MG63 (cell line): ENCODE measurements around the gene FSTL4. TPM values are rescaled to one million over a fixed set of nuclear protein-coding genes. Genes with fewer than 3 reads are reported as not detected.

Source experiments
- DNase-seq: peaks from one replicate; pipeline ENCODE4 v3.0.0-alpha.2; 2020
- H3K27me3 ChIP-seq: fragments of 250-450 bp; sonication (Bioruptor Pico); 2 replicates; pipeline ENCODE4 v1.5.1; 2020; ENCODE audit warnings: mild to moderate bottlenecking, moderate library complexity
- H3K36me3 ChIP-seq: fragments of 250-450 bp; sonication (Bioruptor Pico); 2 replicates; pipeline ENCODE4 v1.5.1; 2020; ENCODE audit warnings: mild to moderate bottlenecking, moderate library complexity
- H3K4me3 ChIP-seq: fragments of 250-450 bp; sonication (Bioruptor Pico); 2 replicates; pipeline ENCODE4 v1.5.1; 2020; ENCODE audit warnings: mild to moderate bottlenecking, moderate library complexity
- H3K9me3 ChIP-seq: fragments of 250-450 bp; sonication (Bioruptor Pico); 2 replicates; pipeline ENCODE4 v1.5.1; 2020; ENCODE audit warnings: mild to moderate bottlenecking, moderate library complexity
- total RNA-seq: library from RNA; depleted of rRNA; stranded (reverse); fragments of >200 nt; shearing (Covaris generic); gene quantifications from 2 replicates; pipeline ENCODE4 v1.2.3, GENCODE V29; 2014; ENCODE audit warnings: low replicate concordance

FSTL4 gene
- total RNA-seq, 1 experiment from 2014 or later, result not detected

GRCh38 chr5:133425764-133426163 is 186.6 kb downstream of the FSTL4 start:
- H3K4me3 ChIP-seq, result no peak overlapping the region
- no peaks in the 10 kb centered on the region for H3K36me3 ChIP-seq
- no peak for DNase-seq
- peaks cover 17% of the 10 kb centered on the region for H3K27me3 ChIP-seq
- no peaks in the 10 kb centered on the region for H3K9me3 ChIP-seq

GRCh38 chr5:133425222-133425621 is 187.1 kb downstream of the FSTL4 start:
- no peak for DNase-seq
- H3K27me3 ChIP-seq, result peaks cover 12% of the 10 kb centered on the region
- H3K9me3 ChIP-seq, result no peaks in the 10 kb centered on the region
- no peak overlapping the region for H3K4me3 ChIP-seq
- H3K36me3 ChIP-seq, result no peaks in the 10 kb centered on the region

- peak; percentile 65 for DNase-seq
- no peaks in the 10 kb centered on the region for H3K9me3 ChIP-seq
Observed at GRCh38 chr5:133423618-133424282, 188.6 kb downstream of the FSTL4 start.

GRCh38 chr5:133423011-133423617 is 189.2 kb downstream of the FSTL4 start:
- Histone ChIP-seq H3K4me3 (no peak overlapping the region), H3K9me3 (no peaks in the 10 kb centered on the region), H3K27me3 (peaks cover 5% of the 10 kb centered on the region; the same call in 1 of the 2 replicates), H3K36me3 (no peaks in the 10 kb centered on the region)
- DNase-seq, result no peak

More at GRCh38 chr5:133423618-133424282, 188.6 kb downstream of the FSTL4 start:
- Histone ChIP-seq H3K36me3 (no peaks in the 10 kb centered on the region), H3K27me3 (peaks cover 3% of the 10 kb centered on the region; the same call in 1 of the 2 replicates), H3K4me3 (no peak overlapping the region)

GRCh38 chr5:133421806-133422205 is 190.5 kb downstream of the FSTL4 start:
- no peak for DNase-seq
- peaks cover 5% of the 10 kb centered on the region; the same call in 1 of the 2 replicates for H3K27me3 ChIP-seq
- H3K36me3 ChIP-seq, result no peaks in the 10 kb centered on the region
- no peaks in the 10 kb centered on the region for H3K9me3 ChIP-seq
- H3K4me3 ChIP-seq, result no peak overlapping the region

GRCh38 chr5:133421394-133421793 is 190.9 kb downstream of the FSTL4 start:
- no peak for DNase-seq
- Histone ChIP-seq H3K27me3 (peaks cover 9% of the 10 kb centered on the region), H3K4me3 (no peak overlapping the region), H3K9me3 (no peaks in the 10 kb centered on the region), H3K36me3 (no peaks in the 10 kb centered on the region)

GRCh38 chr5:133420440-133421301 is 191.7 kb downstream of the FSTL4 start:
- no peak overlapping the region for H3K4me3 ChIP-seq
- DNase-seq, result no peak

GRCh38 chr5:133415906-133416305 is 196.4 kb downstream of the FSTL4 start:
- Histone ChIP-seq H3K4me3 (no peak overlapping the region), H3K27me3 (peaks cover 42% of the 10 kb centered on the region), H3K9me3 (no peaks in the 10 kb centered on the region), H3K36me3 (no peaks in the 10 kb centered on the region)
- DNase-seq, result no peak

More at GRCh38 chr5:133420440-133421301, 191.7 kb downstream of the FSTL4 start:
- Histone ChIP-seq H3K27me3 (peaks cover 15% of the 10 kb centered on the region), H3K9me3 (no peaks in the 10 kb centered on the region), H3K36me3 (no peaks in the 10 kb centered on the region)

- H3K9me3 ChIP-seq, result no peaks in the 10 kb centered on the region
- no peaks in the 10 kb centered on the region for H3K36me3 ChIP-seq
- no peak for DNase-seq
- peaks cover 42% of the 10 kb centered on the region for H3K27me3 ChIP-seq
- no peak overlapping the region for H3K4me3 ChIP-seq
Observed at GRCh38 chr5:133415506-133415905, 196.8 kb downstream of the FSTL4 start.

- Histone ChIP-seq H3K9me3 (no peaks in the 10 kb centered on the region), H3K36me3 (no peaks in the 10 kb centered on the region), H3K4me3 (no peak overlapping the region), H3K27me3 (peaks cover 38% of the 10 kb centered on the region)
- no peak for DNase-seq
Observed at GRCh38 chr5:133412661-133413060, 199.7 kb downstream of the FSTL4 start.

- Histone ChIP-seq H3K9me3 (no peaks in the 10 kb centered on the region), H3K4me3 (no peak overlapping the region), H3K36me3 (no peaks in the 10 kb centered on the region), H3K27me3 (peaks cover 27% of the 10 kb centered on the region)
- DNase-seq, result no peak
Observed at GRCh38 chr5:133410335-133410828, 202.0 kb downstream of the FSTL4 start.

GRCh38 chr5:133409210-133409674 is 203.1 kb downstream of the FSTL4 start:
- Histone ChIP-seq H3K4me3 (no peak overlapping the region), H3K9me3 (no peaks in the 10 kb centered on the region), H3K36me3 (no peaks in the 10 kb centered on the region), H3K27me3 (peaks cover 22% of the 10 kb centered on the region)
- no peak for DNase-seq

GRCh38 chr5:133408322-133408721 is 204.0 kb downstream of the FSTL4 start:
- Histone ChIP-seq H3K4me3 (no peak overlapping the region), H3K9me3 (no peaks in the 10 kb centered on the region), H3K36me3 (no peaks in the 10 kb centered on the region), H3K27me3 (peaks cover 18% of the 10 kb centered on the region)
- DNase-seq, result no peak

GRCh38 chr5:133406977-133407632 is 205.2 kb downstream of the FSTL4 start:
- Histone ChIP-seq H3K9me3 (no peaks in the 10 kb centered on the region), H3K27me3 (peaks cover 5% of the 10 kb centered on the region), H3K36me3 (no peaks in the 10 kb centered on the region), H3K4me3 (no peak overlapping the region)
- DNase-seq, result no peak

GRCh38 chr5:133406208-133406976 is 205.9 kb downstream of the FSTL4 start:
- H3K36me3 ChIP-seq, result no peaks in the 10 kb centered on the region
- no peaks in the 10 kb centered on the region for H3K9me3 ChIP-seq
- H3K27me3 ChIP-seq, result peaks cover under 1% of the 10 kb centered on the region; the same call in 1 of the 2 replicates
- DNase-seq, result no peak
- no peak overlapping the region for H3K4me3 ChIP-seq
